GM08714 (cell line): ENCODE data around the gene GCAT.

Experiments used
- H3K4me3 ChIP-seq: fragments of 200-500 bp; sonication (Bioruptor generic); 2 replicates; pipeline ENCODE4 v1.5.1; 2014; ENCODE audit warnings: mild to moderate bottlenecking, low read length, inconsistent platforms
- ZNF274 ChIP-seq: IDR thresholded peaks from 2 replicates; pipeline ENCODE4 v1.6.1; 2012; ENCODE audit warnings: mild to moderate bottlenecking, low read depth, low read length

GCAT gene

GRCh38 chr22:37801946-37802309, 5.8 kb upstream of the GCAT start:
- TF ChIP-seq ZNF274, result no peak
- peak overlapping the region; percentile 34; the same call in 1 of the 2 replicates for H3K4me3 ChIP-seq

- TF ChIP-seq ZNF274, result no peak
- peak overlapping the region; percentile 34; the same call in 1 of the 2 replicates for H3K4me3 ChIP-seq
These were observed 5.2 kb upstream of the GCAT start for GRCh38 chr22:37802310-37803194.

- peak overlapping the region; percentile 34; the same call in 1 of the 2 replicates for H3K4me3 ChIP-seq
- no peak for TF ChIP-seq ZNF274
These were observed 4.5 kb upstream of the GCAT start for GRCh38 chr22:37803195-37803638.

- H3K4me3 ChIP-seq, result no peak overlapping the region
- TF ChIP-seq ZNF274, result no peak
These were observed 3.9 kb upstream of the GCAT start for GRCh38 chr22:37803639-37804351.

GRCh38 chr22:37804352-37804880, 3.3 kb upstream of the GCAT start:
- H3K4me3 ChIP-seq, result peak overlapping the region; percentile 41; the same call in 1 of the 2 replicates
- TF ChIP-seq ZNF274, result no peak

GRCh38 chr22:37804881-37805809, 2.6 kb upstream of the GCAT start:
- H3K4me3 ChIP-seq, result peak overlapping the region; percentile 41; the same call in 1 of the 2 replicates
- no peak for TF ChIP-seq ZNF274

GRCh38 chr22:37805810-37806277, 1.9 kb upstream of the GCAT start:
- no peak for TF ChIP-seq ZNF274
- no peak overlapping the region for H3K4me3 ChIP-seq

- peak overlapping the region; percentile 56; the same call in 1 of the 2 replicates for H3K4me3 ChIP-seq
- no peak for TF ChIP-seq ZNF274
These were observed 1.1 kb upstream of the GCAT start for GRCh38 chr22:37806409-37807333.

GRCh38 chr22:37808294-37808657, 542 bp downstream of the GCAT start:
- H3K4me3 ChIP-seq, result peak overlapping the region; percentile 60; the same call in 1 of the 2 replicates
- TF ChIP-seq ZNF274, result no peak

- no peak overlapping the region for H3K4me3 ChIP-seq
- no peak for TF ChIP-seq ZNF274
These were observed 2.1 kb downstream of the GCAT start for GRCh38 chr22:37809672-37810333.

- TF ChIP-seq ZNF274, result no peak
- no peak overlapping the region for H3K4me3 ChIP-seq
These were observed 4.1 kb downstream of the GCAT start for GRCh38 chr22:37811867-37812266.
